OCI-LY7 (cell line): ENCODE results near the gene TTC7B.

ENCODE experiments used
- EZH2phosphoT487 ChIP-seq: fragments of 200-600 bp; sonication (generic); IDR thresholded peaks from 2 replicates; pipeline ENCODE4 v1.6.1; 2018; ENCODE audit warnings: low read depth, borderline replicate concordance, mild to moderate bottlenecking, mixed run types, antibody characterized with exemption, low read length, moderate library complexity, mixed read lengths
- TF ChIP-seq, protein P1 (sequence below): fragments of 200-600 bp; sonication (generic); conservative IDR thresholded peaks from 2 replicates; pipeline ENCODE4 v1.5.1; 2014; ENCODE audit warnings: mild to moderate bottlenecking, antibody characterized with exemption, low read length, moderate library complexity, mixed read lengths

DNA sequence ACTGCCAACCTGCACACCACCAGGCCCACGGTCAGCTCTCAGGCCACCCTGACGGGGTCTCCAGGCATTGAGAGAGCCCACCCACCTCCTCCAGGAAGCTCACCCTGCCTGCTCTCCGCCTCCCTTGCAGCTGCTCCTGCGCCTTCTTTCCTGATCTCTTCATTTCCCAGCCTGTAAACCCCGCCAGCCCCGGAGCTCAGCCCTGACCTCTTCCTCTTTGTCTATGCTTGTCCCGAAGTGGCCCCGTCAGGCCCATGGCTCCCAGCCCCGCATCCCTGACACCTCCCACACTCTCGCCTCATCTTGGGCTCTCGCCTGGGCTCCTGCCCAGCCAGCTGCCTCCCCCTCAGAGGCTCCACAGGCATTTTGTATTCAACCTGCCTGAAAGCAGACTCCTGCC is 280.1 kb downstream of the TTC7B start:
- no peak for TF ChIP-seq EZH2phosphoT487
- TF ChIP-seq, protein P1, sequence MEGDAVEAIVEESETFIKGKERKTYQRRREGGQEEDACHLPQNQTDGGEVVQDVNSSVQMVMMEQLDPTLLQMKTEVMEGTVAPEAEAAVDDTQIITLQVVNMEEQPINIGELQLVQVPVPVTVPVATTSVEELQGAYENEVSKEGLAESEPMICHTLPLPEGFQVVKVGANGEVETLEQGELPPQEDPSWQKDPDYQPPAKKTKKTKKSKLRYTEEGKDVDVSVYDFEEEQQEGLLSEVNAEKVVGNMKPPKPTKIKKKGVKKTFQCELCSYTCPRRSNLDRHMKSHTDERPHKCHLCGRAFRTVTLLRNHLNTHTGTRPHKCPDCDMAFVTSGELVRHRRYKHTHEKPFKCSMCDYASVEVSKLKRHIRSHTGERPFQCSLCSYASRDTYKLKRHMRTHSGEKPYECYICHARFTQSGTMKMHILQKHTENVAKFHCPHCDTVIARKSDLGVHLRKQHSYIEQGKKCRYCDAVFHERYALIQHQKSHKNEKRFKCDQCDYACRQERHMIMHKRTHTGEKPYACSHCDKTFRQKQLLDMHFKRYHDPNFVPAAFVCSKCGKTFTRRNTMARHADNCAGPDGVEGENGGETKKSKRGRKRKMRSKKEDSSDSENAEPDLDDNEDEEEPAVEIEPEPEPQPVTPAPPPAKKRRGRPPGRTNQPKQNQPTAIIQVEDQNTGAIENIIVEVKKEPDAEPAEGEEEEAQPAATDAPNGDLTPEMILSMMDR = no peak
